Progenitor cell of endocrine pancreas (in vitro differentiated cells): ENCODE measurements around the gene PARVB. TPM values are rescaled to one million over a fixed set of nuclear protein-coding genes. Genes with fewer than 3 reads are reported as not detected.

ENCODE experiments used
- DNase-seq: peaks from one replicate; pipeline ENCODE4 v3.0.0; 2021; ENCODE audit warnings: low spot score; ENCODE audit not compliant: unreplicated experiment
- H3K27ac Mint-ChIP-seq: 2 replicates; pipeline ENCODE4 v1.8.0; 2021; ENCODE audit warnings: mild to moderate bottlenecking, moderate library complexity, mixed read lengths
- H3K27me3 Mint-ChIP-seq: 2 replicates; pipeline ENCODE4 v1.8.0; 2021; ENCODE audit warnings: mixed read lengths
- H3K36me3 Mint-ChIP-seq: 2 replicates; pipeline ENCODE4 v1.8.0; 2022; ENCODE audit warnings: mixed read lengths; ENCODE audit not compliant: insufficient read depth
- H3K4me1 Mint-ChIP-seq: 2 replicates; pipeline ENCODE4 v1.8.0; 2021; ENCODE audit warnings: low read depth, mixed read lengths
- H3K4me3 Mint-ChIP-seq: 2 replicates; pipeline ENCODE4 v1.8.0; 2021; ENCODE audit warnings: low read depth, mild to moderate bottlenecking, moderate library complexity, mixed read lengths
- H3K9me3 Mint-ChIP-seq: 2 replicates; pipeline ENCODE4 v1.8.0; 2021; ENCODE audit warnings: low read depth, mixed read lengths
- total RNA-seq: library from RNA; stranded (reverse); gene quantifications from 2 replicates; pipeline ENCODE4 v1.2.1, GENCODE V29; 2021
- TF ChIP-seq, protein P1 (sequence below): fragments of 200-600 bp; sonication (generic); IDR thresholded peaks from one replicate; pipeline ENCODE4 v1.5.0; 2021; ENCODE audit warnings: antibody characterized with exemption, mild to moderate bottlenecking; ENCODE audit not compliant: unreplicated experiment

The PARVB gene
- total RNA-seq, 1 donor from 2014 or later = 11.8 TPM

DNA sequence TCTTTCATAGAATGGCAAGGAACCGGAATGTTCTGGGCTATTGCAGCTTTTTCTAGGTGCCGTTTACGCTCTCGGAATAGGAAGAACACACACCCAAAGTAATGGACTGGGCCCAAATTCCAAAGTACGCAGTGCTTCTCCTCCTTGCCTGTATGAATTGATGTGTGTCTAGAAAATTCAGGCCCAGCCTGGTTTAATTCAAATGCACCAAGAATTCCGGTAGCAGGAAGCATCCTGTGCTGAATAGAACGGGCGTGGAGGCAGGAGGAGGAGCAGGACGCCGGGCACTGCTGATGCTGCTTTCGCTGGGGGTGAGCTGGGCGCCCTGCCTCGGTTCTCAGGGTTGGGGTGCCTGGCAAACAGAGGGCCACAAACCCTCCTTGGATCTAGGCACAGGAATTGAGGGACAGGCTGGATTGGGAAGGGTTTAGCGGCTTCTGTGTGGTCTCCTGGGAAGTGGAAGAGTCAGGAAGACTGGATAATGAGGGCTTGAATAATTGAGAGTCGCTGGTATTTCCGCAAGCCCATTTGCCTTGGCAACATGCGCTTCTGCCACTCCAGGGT, 2.0 kb downstream of the PARVB start:
- TF ChIP-seq, protein P1, sequence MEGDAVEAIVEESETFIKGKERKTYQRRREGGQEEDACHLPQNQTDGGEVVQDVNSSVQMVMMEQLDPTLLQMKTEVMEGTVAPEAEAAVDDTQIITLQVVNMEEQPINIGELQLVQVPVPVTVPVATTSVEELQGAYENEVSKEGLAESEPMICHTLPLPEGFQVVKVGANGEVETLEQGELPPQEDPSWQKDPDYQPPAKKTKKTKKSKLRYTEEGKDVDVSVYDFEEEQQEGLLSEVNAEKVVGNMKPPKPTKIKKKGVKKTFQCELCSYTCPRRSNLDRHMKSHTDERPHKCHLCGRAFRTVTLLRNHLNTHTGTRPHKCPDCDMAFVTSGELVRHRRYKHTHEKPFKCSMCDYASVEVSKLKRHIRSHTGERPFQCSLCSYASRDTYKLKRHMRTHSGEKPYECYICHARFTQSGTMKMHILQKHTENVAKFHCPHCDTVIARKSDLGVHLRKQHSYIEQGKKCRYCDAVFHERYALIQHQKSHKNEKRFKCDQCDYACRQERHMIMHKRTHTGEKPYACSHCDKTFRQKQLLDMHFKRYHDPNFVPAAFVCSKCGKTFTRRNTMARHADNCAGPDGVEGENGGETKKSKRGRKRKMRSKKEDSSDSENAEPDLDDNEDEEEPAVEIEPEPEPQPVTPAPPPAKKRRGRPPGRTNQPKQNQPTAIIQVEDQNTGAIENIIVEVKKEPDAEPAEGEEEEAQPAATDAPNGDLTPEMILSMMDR = no peak
- peaks cover 32% of the 10 kb centered on the region for H3K27me3 Mint-ChIP-seq
- no peak overlapping the region for H3K27ac Mint-ChIP-seq
- no peaks in the 10 kb centered on the region for H3K36me3 Mint-ChIP-seq
- no peak for DNase-seq
- peaks cover 6% of the 10 kb centered on the region for H3K4me1 Mint-ChIP-seq
- no peak overlapping the region for H3K4me3 Mint-ChIP-seq
- H3K9me3 Mint-ChIP-seq = no peaks in the 10 kb centered on the region

DNA sequence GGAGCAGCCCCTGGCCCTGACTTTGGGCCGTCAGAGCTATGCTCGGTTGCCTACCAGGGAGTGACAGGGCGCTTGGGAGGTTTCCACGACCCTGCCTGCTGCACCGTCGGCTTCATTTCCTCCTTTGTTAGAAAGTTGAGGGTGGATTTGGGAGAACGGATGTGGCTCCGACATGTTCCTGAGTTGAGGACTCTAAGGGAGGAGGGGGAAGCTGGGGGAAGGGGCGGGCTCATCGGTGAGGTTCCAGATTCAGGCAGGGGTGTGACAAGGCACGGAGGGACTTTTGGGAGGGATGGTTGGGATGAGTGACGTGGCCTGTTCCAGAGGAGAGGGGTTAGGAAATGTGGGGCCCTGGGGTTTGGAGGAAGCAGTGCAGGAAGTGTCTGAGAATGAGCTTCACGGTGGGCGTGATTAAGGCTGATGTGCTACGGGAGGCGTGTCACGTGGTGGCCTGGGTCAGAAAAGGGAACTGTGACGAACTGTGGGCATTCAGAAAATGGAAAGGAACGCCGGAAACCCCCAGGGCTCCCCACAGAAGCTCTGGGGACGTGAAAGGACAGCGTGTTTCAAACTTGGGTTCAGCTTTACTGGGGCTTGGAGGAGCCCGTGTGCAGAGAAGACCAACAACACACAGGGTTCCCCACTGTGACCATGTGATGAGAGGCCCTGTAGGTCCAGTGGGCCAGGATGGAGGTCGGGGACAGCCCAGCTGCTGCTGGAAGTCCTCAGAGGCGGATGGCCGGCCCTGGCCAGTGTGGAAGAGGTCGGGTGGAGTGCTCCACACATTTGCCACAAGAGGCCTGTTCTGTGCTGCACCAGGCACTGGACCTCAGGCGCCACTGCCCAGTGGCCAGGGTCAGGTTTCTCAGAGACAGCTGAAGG, 2.8 kb downstream of the PARVB start:
- TF ChIP-seq, protein P1 = no peak
- no peak for DNase-seq
- H3K9me3 Mint-ChIP-seq = no peaks in the 10 kb centered on the region
- no peak overlapping the region for H3K4me3 Mint-ChIP-seq
- H3K36me3 Mint-ChIP-seq = no peaks in the 10 kb centered on the region
- no peak overlapping the region for H3K27ac Mint-ChIP-seq
- peaks cover 6% of the 10 kb centered on the region for H3K4me1 Mint-ChIP-seq
- peaks cover 32% of the 10 kb centered on the region for H3K27me3 Mint-ChIP-seq

DNA sequence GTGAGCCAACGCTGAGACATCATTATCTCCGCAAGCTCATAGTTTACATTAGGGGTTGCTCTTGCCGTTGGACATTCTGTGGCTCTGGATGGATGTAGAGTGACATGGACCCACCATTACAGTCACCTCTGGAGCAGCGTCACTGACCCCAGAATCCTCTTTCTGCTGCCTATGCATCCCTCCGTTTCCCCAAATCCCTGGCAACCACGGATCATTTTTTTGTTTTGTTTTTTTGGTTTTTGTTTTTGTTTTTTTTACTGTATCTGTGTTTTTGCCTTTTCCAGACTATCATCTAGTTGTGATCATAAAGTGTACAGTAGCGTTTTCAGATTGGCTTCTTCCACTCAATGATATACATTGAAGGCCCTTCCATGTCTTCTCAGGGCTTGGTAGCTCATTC, 4.0 kb downstream of the PARVB start:
- H3K9me3 Mint-ChIP-seq = no peaks in the 10 kb centered on the region
- TF ChIP-seq, protein P1 = no peak
- peaks cover 29% of the 10 kb centered on the region for H3K27me3 Mint-ChIP-seq
- DNase-seq = no peak
- H3K4me1 Mint-ChIP-seq = peaks cover 6% of the 10 kb centered on the region
- no peak overlapping the region for H3K27ac Mint-ChIP-seq
- H3K4me3 Mint-ChIP-seq = no peak overlapping the region
- no peaks in the 10 kb centered on the region for H3K36me3 Mint-ChIP-seq

DNA sequence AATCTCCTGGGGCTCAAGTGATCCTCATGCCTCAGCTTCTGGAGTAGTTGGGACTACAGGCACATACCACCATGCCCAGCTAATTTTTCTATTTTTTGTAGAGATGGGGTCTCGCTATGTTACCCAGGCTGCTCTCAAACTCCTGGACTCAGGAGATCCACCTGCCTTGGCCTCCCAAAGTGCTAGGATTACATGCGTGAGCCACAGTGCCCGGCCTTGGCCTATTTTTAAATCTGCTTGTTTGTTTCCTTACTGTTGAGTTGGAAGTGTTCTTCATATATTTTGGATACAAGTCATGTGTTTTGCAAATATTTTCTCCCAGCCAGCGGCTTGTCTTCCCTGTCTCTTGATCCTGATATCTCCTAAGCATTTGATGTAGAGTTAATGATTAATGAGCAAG, 5.0 kb downstream of the PARVB start:
- H3K9me3 Mint-ChIP-seq = no peaks in the 10 kb centered on the region
- H3K27ac Mint-ChIP-seq = no peak overlapping the region
- peaks cover 8% of the 10 kb centered on the region for H3K4me1 Mint-ChIP-seq
- H3K4me3 Mint-ChIP-seq = no peak overlapping the region
- no peak for DNase-seq
- TF ChIP-seq, protein P1 = no peak
- no peaks in the 10 kb centered on the region for H3K36me3 Mint-ChIP-seq
- H3K27me3 Mint-ChIP-seq = peaks cover 25% of the 10 kb centered on the region

DNA sequence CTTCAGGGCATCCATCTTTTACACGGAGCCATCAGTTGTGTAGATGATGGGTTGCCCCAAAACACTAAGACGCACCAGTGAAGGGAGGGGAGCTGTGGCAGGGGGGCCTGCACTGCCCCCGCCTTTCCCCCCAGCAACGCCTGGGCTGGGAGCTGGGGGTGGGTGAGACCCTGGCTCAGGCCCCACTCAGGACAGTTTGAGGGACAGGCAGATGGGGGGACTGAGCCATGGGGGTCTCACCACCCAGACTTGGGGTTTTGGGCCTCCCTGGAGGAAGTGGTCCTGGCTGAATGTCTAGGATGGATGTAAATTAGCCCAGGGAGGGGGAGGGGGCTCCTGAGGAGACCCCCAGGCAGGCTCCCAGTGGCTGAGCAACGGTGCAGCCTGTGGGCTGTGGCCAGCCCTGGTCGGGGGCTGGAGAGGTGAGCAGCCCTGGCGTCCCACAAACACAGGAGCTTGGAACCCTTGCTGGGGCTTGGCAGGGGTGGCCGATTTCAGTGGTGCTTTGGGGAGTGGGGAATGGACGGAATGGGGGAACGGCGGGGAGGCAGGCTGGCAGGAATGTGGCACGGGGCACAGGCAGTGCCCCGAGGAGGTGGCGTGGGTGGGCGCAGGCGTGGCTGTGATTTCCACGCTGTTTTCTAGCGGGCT, 6.1 kb downstream of the PARVB start:
- H3K9me3 Mint-ChIP-seq = no peaks in the 10 kb centered on the region
- H3K4me1 Mint-ChIP-seq = peaks cover 8% of the 10 kb centered on the region
- TF ChIP-seq, protein P1 = no peak
- H3K36me3 Mint-ChIP-seq = no peaks in the 10 kb centered on the region
- DNase-seq = no peak
- no peak overlapping the region for H3K27ac Mint-ChIP-seq
- H3K27me3 Mint-ChIP-seq = peaks cover 22% of the 10 kb centered on the region
- H3K4me3 Mint-ChIP-seq = no peak overlapping the region
